Endothelial cell of umbilical vein (primary cell): ENCODE measurements around the gene LRRC8B. TPM values are rescaled to one million over a fixed set of nuclear protein-coding genes. Genes with fewer than 3 reads are reported as not detected.

ENCODE experiments used
- BruUV-seq: library from RNA; stranded (reverse); fragments of 400-500 nt; replicated peaks from 2 replicates; lab custom pipeline; 2021; lab: Mats Ljungman, UMichigan
- CTCF ChIA-PET: fragments of 300-600, 350-600 bp; sonication (Branson Sonifier 250); formaldehyde crosslinking; loops from one replicate; lab custom pipeline; 2021; ENCODE audit warnings: antibody characterized with exemption, inconsistent platforms; lab: Charles Lee
- POLR2A ChIA-PET: fragments of 300-600, 350-600 bp; sonication (Branson Sonifier 250); formaldehyde crosslinking; loops from one replicate; lab custom pipeline; 2021; ENCODE audit warnings: antibody characterized with exemption, inconsistent platforms; lab: Charles Lee
- DNase-seq: peaks from one replicate; pipeline ENCODE4 v3.0.0-alpha.2; 2011; ENCODE audit warnings: low read depth, low spot score
- FAIRE-seq: peaks from 2 replicates; lab custom pipeline; 2011; peaks lifted over from hg19 to GRCh38; lab: Jason Lieb, UNC
- H2AFZ ChIP-seq: 2 replicates; pipeline ENCODE4 v1.6.0; 2012; ENCODE audit warnings: low read depth, low read length, control low read depth, inconsistent platforms
- H3K27ac ChIP-seq: 2 replicates; pipeline ENCODE4 v1.5.1; 2011; ENCODE audit warnings: low read depth, mild to moderate bottlenecking, control low read depth, low read length, moderate library complexity; ENCODE audit not compliant: insufficient read depth
- H3K27me3 ChIP-seq, 2 experiments: 2 replicates each; pipeline versions ENCODE4 v1.6.0 to v1.6.1; 2011; ENCODE audit warnings: low read length in 2 of 2, mixed read lengths in 1 of 2; ENCODE audit not compliant: control insufficient read depth in 2 of 2, insufficient read depth in 2 of 2
- H3K36me3 ChIP-seq, 2 experiments: 2 replicates in 1 of 2; 3 replicates in 1 of 2; pipeline ENCODE4 v1.5.1; 2011; ENCODE audit warnings: low read length in 2 of 2, mild to moderate bottlenecking in 1 of 2, moderate library complexity in 1 of 2; ENCODE audit not compliant: control insufficient read depth in 2 of 2, insufficient read depth in 2 of 2; ENCODE audit errors: extremely low read depth in 1 of 2
- H3K4me1 ChIP-seq: 3 replicates; pipeline ENCODE4 v1.5.1; 2011; ENCODE audit warnings: mild to moderate bottlenecking, low read length; ENCODE audit not compliant: control insufficient read depth, insufficient read depth; ENCODE audit errors: extremely low read depth
- H3K4me2 ChIP-seq: 2 replicates; pipeline ENCODE4 v1.6.1; 2011; ENCODE audit warnings: low read length, control low read depth, mixed read lengths; ENCODE audit not compliant: insufficient read depth
- H3K4me3 ChIP-seq, 3 experiments: fragments of 200-600 bp in 1 of 3; sonication (generic), shearing (Covaris generic) in 1 of 3; replicated peaks in 1 of 3; 2 replicates each; pipeline ENCODE4 v1.5.1; 2011 to 2016; ENCODE audit warnings: control low read depth in 3 of 3, low read length in 3 of 3, mild to moderate bottlenecking in 2 of 3, inconsistent platforms in 1 of 3, low read depth in 1 of 3, moderate library complexity in 1 of 3; ENCODE audit not compliant: insufficient read depth in 1 of 3
- H3K79me2 ChIP-seq: 2 replicates; pipeline ENCODE4 v1.6.0; 2012; ENCODE audit warnings: low read length, inconsistent platforms; ENCODE audit not compliant: control insufficient read depth, insufficient read depth
- H3K9ac ChIP-seq: replicated peaks from 2 replicates; pipeline ENCODE3; 2011; ENCODE audit warnings: low read length, control low read depth; ENCODE audit not compliant: insufficient read depth; ENCODE audit errors: extremely low read depth
- H3K9me1 ChIP-seq: replicated peaks from 3 replicates; pipeline ENCODE4 v1.6.0; 2011; ENCODE audit warnings: mild to moderate bottlenecking, low read length; ENCODE audit not compliant: control insufficient read depth, insufficient read depth; ENCODE audit errors: extremely low read depth
- H3K9me3 ChIP-seq: replicated peaks from 2 replicates; pipeline ENCODE4 v1.5.1; 2012; ENCODE audit warnings: low read length, inconsistent platforms; ENCODE audit not compliant: control insufficient read depth, insufficient read depth
- H4K20me1 ChIP-seq: replicated peaks from 2 replicates; pipeline ENCODE3; 2011; ENCODE audit warnings: mild to moderate bottlenecking, low read length; ENCODE audit not compliant: control insufficient read depth, insufficient read depth; ENCODE audit errors: extremely low read depth
- CTCF ChIP-seq, 2 donors: IDR thresholded peaks; 1 replicate in 1 of 2; 2 replicates in 1 of 2; pipeline ENCODE4 v1.5.1; 2011; ENCODE audit warnings: low read length in 2 of 2, mild to moderate bottlenecking in 2 of 2, moderate library complexity in 2 of 2, control low read depth in 1 of 2, inconsistent platforms in 1 of 2, low read depth in 1 of 2; ENCODE audit not compliant: insufficient read depth in 1 of 2; ENCODE audit errors: extremely low read depth in 1 of 2
- GATA2 ChIP-seq: IDR thresholded peaks from 2 replicates; pipeline ENCODE4 v1.7.0; 2011; ENCODE audit warnings: low read depth, mild to moderate bottlenecking, moderate library complexity, mixed read lengths, low read length; ENCODE audit not compliant: insufficient read length, insufficient read depth
- JUN ChIP-seq: IDR thresholded peaks from 2 replicates; pipeline ENCODE4 v1.6.1; 2011; ENCODE audit warnings: borderline replicate concordance, low read depth; ENCODE audit not compliant: insufficient read length, insufficient read depth
- MAX ChIP-seq: IDR thresholded peaks from 2 replicates; pipeline ENCODE4 v1.6.1; 2011; ENCODE audit not compliant: insufficient read depth, insufficient read length
- POLR2A ChIP-seq: IDR thresholded peaks from 2 replicates; pipeline ENCODE4 v1.6.1; 2012; ENCODE audit warnings: low read depth, mild to moderate bottlenecking, control low read depth, low read length
- dilution Hi-C: fragments of 300-500 bp; cut with MboI; formaldehyde crosslinking; loops from one replicate; pipeline ENCODE4 v1.15.0; 2019; ENCODE audit warnings: low sequenced_read_pairs; ENCODE audit not compliant: extremely low pct_ligation_motif_present
- intact Hi-C: fragments of 100-400 bp; cut with micrococcal nuclease; formaldehyde crosslinking; loops from one replicate; pipeline ENCODE4 v1.10.0; 2022
- polyA plus RNA-seq, 4 experiments: library from polyadenylated mRNA; depleted of rRNA in 3 of 4; stranded (reverse) in 3 of 4; unstranded in 1 of 4; fragments of >200 nt; gene quantifications; 2 replicates each; pipeline versions ENCODE4 v1.2.1 to v1.2.3, GENCODE V29; 2011 to 2012; ENCODE audit warnings: missing spikeins in 1 of 4
- total RNA-seq: library from RNA; stranded (reverse); gene quantifications from 2 replicates; pipeline ENCODE4 v1.2.3, GENCODE V29; 2021

Gene LRRC8B
- total and polyA plus RNA-seq, 2 donors (not counting 3 experiments of a cell fraction or from before 2014, with no cell fraction given), result 15.2 to 15.8 TPM

- Histone ChIP-seq H3K4me3 (no peak overlapping the region), H4K20me1 (no peaks in the 10 kb centered on the region), H3K36me3 (peaks cover 0 to 9% of the 10 kb centered on the region in 2 experiments), H3K79me2 (no peaks in the 10 kb centered on the region), H3K9ac (no peak overlapping the region), H3K4me2 (no peak overlapping the region), H2AFZ (no peak overlapping the region), H3K27ac (no peak overlapping the region), H3K9me1 (no peaks in the 10 kb centered on the region), H3K9me3 (no peaks in the 10 kb centered on the region), H3K4me1 (no peaks in the 10 kb centered on the region), H3K27me3 (no peaks in the 10 kb centered on the region)
- BruUV-seq, result no TSS peak
- TF ChIP-seq GATA2 (no peak), JUN (no peak), POLR2A (no peak)
- CTCF ChIA-PET, result interaction anchor here (1.4 to 1.9 kb wide), 3 partner anchors 13 to 63 kb away, joined by 3 to 8 read pairs (median 5); no protein-coding TSS in a partner anchor
- DNase-seq (no peak), FAIRE-seq (no peak)
- dilution Hi-C loops (no loop called here), intact Hi-C loops (no loop called here)
- POLR2A ChIA-PET, result no interaction called here
Measured at GRCh38 chr1:89582571-89582970, 57.9 kb downstream of the LRRC8B start.

GRCh38 chr1:89584211-89584610 is 59.6 kb downstream of the LRRC8B start:
- Histone ChIP-seq H3K9ac (no peak overlapping the region), H3K4me1 (peaks cover 2% of the 10 kb centered on the region), H3K79me2 (no peaks in the 10 kb centered on the region), H3K27me3 (no peaks in the 10 kb centered on the region), H3K4me3 (no peak overlapping the region), H3K4me2 (no peak overlapping the region), H3K36me3 (peaks cover 0 to 9% of the 10 kb centered on the region in 2 experiments), H3K27ac (no peak overlapping the region), H4K20me1 (no peaks in the 10 kb centered on the region), H3K9me1 (no peaks in the 10 kb centered on the region), H3K9me3 (no peaks in the 10 kb centered on the region), H2AFZ (no peak overlapping the region)
- TF ChIP-seq CTCF (IDR thresholded peaks at IDR 0.05; ENCODE audit: extremely low read depth in 1 of 2, insufficient read depth in 1 of 2, low read depth in 1 of 2, low read length in 2 of 2) (no peak), GATA2 (no peak), MAX (no peak)
- intact Hi-C loops (no loop called here), dilution Hi-C loops (no loop called here)
- DNase-seq (no peak), FAIRE-seq (no peak)
- ChIA-PET CTCF (interaction anchor here (1.2 kb wide), 1 partner anchor 101 kb away, joined by 3 read pairs; no protein-coding TSS in a partner anchor), POLR2A (no interaction called here)
- no TSS peak for BruUV-seq
